Lower leg skin (tissue), 4 donors: Measurements from ENCODE around the gene CDSN. TPM values are rescaled to one million over a fixed set of nuclear protein-coding genes. Genes with fewer than 3 reads are reported as not detected.

Experiments
- DNase-seq, 2 donors: peaks; one replicate each; pipeline ENCODE4 v3.0.0-alpha.2; 2019; ENCODE audit warnings: low spot score in 2 of 2
- H3K4me3 ChIP-seq: fragments of 200-600 bp; sonication (generic); 2 replicates; pipeline ENCODE4 v1.5.1; 2017; ENCODE audit warnings: mild to moderate bottlenecking, low read depth; ENCODE audit not compliant: poor library complexity, severe bottlenecking
- CTCF ChIP-seq, 3 donors: fragments of 450-650 bp; IDR thresholded peaks; one replicate each; pipeline ENCODE4 v1.5.1; 2016; ENCODE audit warnings: antibody characterized with exemption in 3 of 3, mild to moderate bottlenecking in 3 of 3, moderate library complexity in 2 of 3
- POLR2A ChIP-seq, 2 donors: fragments of 450-650 bp; IDR thresholded peaks; one replicate each; pipeline ENCODE4 v1.6.1; 2016 to 2017; ENCODE audit warnings: antibody characterized with exemption in 2 of 2, mild to moderate bottlenecking in 1 of 2, moderate library complexity in 1 of 2
- WGBS, 2 donors: methylation state at CpG; one replicate each; pipeline ENCODE4 v1.1.5; 2018; 5-methylcytosine and 5-hydroxymethylcytosine counted together
- intact Hi-C: fragments of 100-400 bp; cut with DNase I; formaldehyde crosslinking; loops from one replicate; pipeline ENCODE4 v1.15.0; 2023; ENCODE audit warnings: low total_unique reads
- total RNA-seq, 4 donors: library from RNA; depleted of rRNA; stranded (reverse); fragments of >200 nt; gene quantifications; one replicate each; pipeline ENCODE4 v1.1.0, GENCODE V29; 2016

The CDSN gene
- total RNA-seq, 4 donors from 2014 or later, result 480 to 1,164 (median 686) TPM

- intact Hi-C loops, result loop anchor here (5.0 to 10.0 kb wide), 2 partner anchors 155 to 237 kb away; no protein-coding TSS in a partner anchor
- 17 to 22% methylated on average over 22 of the region's 22 CpGs for WGBS, 2 donors
- TF ChIP-seq POLR2A (IDR thresholded peaks at IDR 0.05) (no peak), CTCF (IDR thresholded peaks at IDR 0.05) (no peak)
- H3K4me3 ChIP-seq, result no peak overlapping the region
- peak; percentile 61 to 89 for DNase-seq
Observed at GRCh38 chr6:31079656-31080261, 40.5 kb downstream of the CDSN start.

GRCh38 chr6:31076611-31077010, 43.6 kb downstream of the CDSN start:
- 88 to 89% methylated on average over 4 of the region's 4 CpGs for WGBS, 2 donors
- H3K4me3 ChIP-seq, result no peak overlapping the region
- TF ChIP-seq POLR2A (IDR thresholded peaks at IDR 0.05), result no peak
- TF ChIP-seq CTCF (IDR thresholded peaks at IDR 0.05), result no peak
- intact Hi-C loops, result no loop called here
- no peak for DNase-seq

- H3K4me3 ChIP-seq, result no peak overlapping the region
- TF ChIP-seq POLR2A (IDR thresholded peaks at IDR 0.05) (no peak), CTCF (IDR thresholded peaks at IDR 0.05) (no peak)
- DNase-seq, result no peak
- intact Hi-C loops, result no loop called here
- 65 to 93% methylated on average over 1 of the region's 1 CpG for WGBS, 2 donors
Observed at GRCh38 chr6:31075528-31075927, 44.7 kb downstream of the CDSN start.

- no peak for DNase-seq
- TF ChIP-seq POLR2A (IDR thresholded peaks at IDR 0.05), result no peak
- no peak for TF ChIP-seq CTCF (IDR thresholded peaks at IDR 0.05)
- intact Hi-C loops, result no loop called here
- WGBS, 2 donors, result 67 to 83% methylated on average over 4 of the region's 4 CpGs
- no peak overlapping the region for H3K4me3 ChIP-seq
Observed at GRCh38 chr6:31074401-31074800, 45.8 kb downstream of the CDSN start.

GRCh38 chr6:31070711-31071197, 49.5 kb downstream of the CDSN start:
- no peak overlapping the region for H3K4me3 ChIP-seq
- intact Hi-C loops, result no loop called here
- WGBS, 2 donors, result 27 to 29% methylated on average over 6 of the region's 6 CpGs
- TF ChIP-seq POLR2A (IDR thresholded peaks at IDR 0.05) (no peak), CTCF (IDR thresholded peaks at IDR 0.05) (no peak)
- DNase-seq, result peak in 1 of 2 donors; percentile 24
